PC-9 (cell line): Measurements from ENCODE around the gene VSTM2L. TPM values are rescaled to one million over a fixed set of nuclear protein-coding genes. Genes with fewer than 3 reads are reported as not detected.

ENCODE experiments used
- BruUV-seq: library from RNA; stranded (reverse); fragments of 400-500 nt; replicated peaks from 2 replicates; lab custom pipeline; 2021; lab: Mats Ljungman, UMichigan
- CTCF ChIA-PET: fragments of 300-600 bp; sonication (Branson Sonifier 250); formaldehyde crosslinking; loops from one replicate; lab custom pipeline; 2022; ENCODE audit warnings: antibody characterized with exemption; lab: Charles Lee
- POLR2A ChIA-PET: fragments of 300-600 bp; sonication (Branson Sonifier 250); formaldehyde crosslinking; loops from one replicate; lab custom pipeline; 2022; ENCODE audit warnings: antibody characterized with exemption; ENCODE audit not compliant: unreplicated experiment; lab: Charles Lee
- DNase-seq, 2 experiments: peaks; one replicate each; pipeline versions ENCODE4 v3.0.0 to v3.0.0-alpha.2; 2015 to 2022; ENCODE audit warnings: mixed read lengths in 1 of 2
- H2AFZ ChIP-seq: fragments of 200-600 bp; sonication (generic); 2 replicates; pipeline ENCODE4 v1.8.1; 2017; ENCODE audit warnings: antibody characterized with exemption
- H3F3A ChIP-seq: fragments of 200-600 bp; sonication (generic); 2 replicates; pipeline ENCODE4 v1.8.1; 2017; ENCODE audit warnings: antibody characterized with exemption, mild to moderate bottlenecking, low read depth; ENCODE audit not compliant: insufficient read depth
- H3K27ac ChIP-seq: fragments of 200-600 bp; sonication (generic); 2 replicates; pipeline ENCODE4 v1.6.1; 2016; ENCODE audit warnings: mixed run types
- H3K27me3 ChIP-seq: fragments of 200-600 bp; sonication (generic); 2 replicates; pipeline ENCODE4 v1.6.1; 2016; ENCODE audit warnings: low read depth, mixed run types; ENCODE audit not compliant: insufficient read depth
- H3K36me3 ChIP-seq: fragments of 200-600 bp; sonication (generic); 2 replicates; pipeline ENCODE4 v1.6.1; 2016; ENCODE audit warnings: low read depth, mixed run types
- H3K4me1 ChIP-seq: fragments of 200-600 bp; sonication (generic); replicated peaks from 2 replicates; pipeline ENCODE4 v1.6.1; 2016; ENCODE audit warnings: mixed run types; ENCODE audit not compliant: insufficient read depth
- H3K4me2 ChIP-seq: fragments of 200-600 bp; sonication (generic); 2 replicates; pipeline ENCODE4 v1.6.1; 2017; ENCODE audit warnings: mixed run types
- H3K4me3 ChIP-seq: fragments of 200-600 bp; sonication (generic); 2 replicates; pipeline ENCODE4 v1.6.1; 2016; ENCODE audit warnings: mixed run types
- H3K79me2 ChIP-seq: fragments of 200-600 bp; sonication (generic); 2 replicates; pipeline ENCODE4 v1.6.1; 2017; ENCODE audit warnings: low read depth, mixed run types
- H3K9me2 ChIP-seq: fragments of 200-600 bp; sonication (generic); 2 replicates; pipeline ENCODE4 v1.8.1; 2017; ENCODE audit warnings: mild to moderate bottlenecking; ENCODE audit not compliant: insufficient read depth
- H3K9me3 ChIP-seq: fragments of 200-600 bp; sonication (generic); 2 replicates; pipeline ENCODE4 v1.8.1; 2016; ENCODE audit warnings: low read depth; ENCODE audit not compliant: insufficient read depth
- H4K20me1 ChIP-seq: fragments of 200-600 bp; sonication (generic); 2 replicates; pipeline ENCODE4 v1.8.1; 2017; ENCODE audit not compliant: insufficient read depth
- EZH2 ChIP-seq: fragments of 200-600 bp; sonication (generic); IDR thresholded peaks from 2 replicates; pipeline ENCODE4 v1.8.0; 2017; ENCODE audit warnings: antibody characterized with exemption, low read depth
- intact Hi-C: fragments of 100-400 bp; cut with micrococcal nuclease; formaldehyde crosslinking; loops from one replicate; pipeline ENCODE4 v1.10.0; 2022; ENCODE audit not compliant: unreplicated experiment
- total RNA-seq: library from RNA; stranded (reverse); gene quantifications from 2 replicates; pipeline ENCODE4 v1.2.3, GENCODE V29; 2021
- TF ChIP-seq, protein P1 (sequence below): fragments of 200-600 bp; sonication (generic); conservative IDR thresholded peaks from 2 replicates; pipeline ENCODE4 v1.6.1; 2017; ENCODE audit warnings: mixed run types, antibody characterized with exemption, mild to moderate bottlenecking, moderate library complexity

The VSTM2L gene
- total RNA-seq, 1 experiment from 2014 or later: 1.4 TPM

DNA sequence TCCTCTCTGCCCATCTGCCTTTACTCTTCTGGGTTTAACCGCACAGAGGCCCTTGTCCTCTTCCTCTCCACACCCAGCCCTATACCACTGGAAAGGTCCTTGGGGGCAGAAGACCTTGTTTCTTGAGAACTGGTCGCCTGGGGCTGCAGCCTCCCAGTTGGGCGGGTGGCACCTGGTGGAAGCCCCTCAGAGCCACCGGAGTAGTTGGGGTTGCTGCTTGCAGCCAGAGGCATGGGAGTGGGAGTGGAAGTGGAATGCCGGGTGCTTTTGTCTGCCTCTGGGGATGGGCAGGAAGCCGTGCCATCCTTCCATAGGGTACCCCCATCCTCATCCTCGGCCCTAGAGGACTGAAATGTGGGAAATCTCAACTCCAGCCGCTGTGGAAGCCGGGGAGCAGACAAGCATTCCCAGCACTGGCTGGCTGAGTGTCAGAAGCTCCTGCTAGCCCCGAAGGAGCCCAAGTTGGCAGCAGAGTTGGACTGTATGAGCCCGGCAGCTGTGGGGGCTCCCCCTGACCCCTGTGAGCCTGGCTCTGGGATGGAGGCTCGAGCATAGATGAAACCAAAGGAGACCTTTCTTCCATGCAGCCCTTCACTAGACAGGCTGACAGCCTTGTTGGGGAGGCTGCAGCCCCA lies 1.2 kb downstream of the VSTM2L start:
- Histone ChIP-seq H3K27ac (no peak overlapping the region), H3K36me3 (no peaks in the 10 kb centered on the region), H3K9me3 (no peaks in the 10 kb centered on the region), H3K4me3 (no peak overlapping the region), H3K79me2 (no peaks in the 10 kb centered on the region), H2AFZ (no peak overlapping the region), H4K20me1 (no peaks in the 10 kb centered on the region; the same call in 1 of the 2 replicates), H3K4me2 (no peak overlapping the region), H3F3A (no peaks in the 10 kb centered on the region; the same call in 1 of the 2 replicates), H3K27me3 (peaks cover 43% of the 10 kb centered on the region), H3K9me2 (no peaks in the 10 kb centered on the region), H3K4me1 (peaks cover 14% of the 10 kb centered on the region; the same call in 1 of the 2 replicates)
- intact Hi-C loops: loop anchor here (5.0 to 10.0 kb wide), 4 partner anchors 131 to 339 kb away; partner anchors contain the start of genes RPRD1B, TGM2 and TTI1
- DNase-seq: no peak
- POLR2A ChIA-PET: no interaction called here
- no TSS peak for BruUV-seq
- CTCF ChIA-PET: no interaction called here
- TF ChIP-seq EZH2: no peak
- TF ChIP-seq, protein P1, sequence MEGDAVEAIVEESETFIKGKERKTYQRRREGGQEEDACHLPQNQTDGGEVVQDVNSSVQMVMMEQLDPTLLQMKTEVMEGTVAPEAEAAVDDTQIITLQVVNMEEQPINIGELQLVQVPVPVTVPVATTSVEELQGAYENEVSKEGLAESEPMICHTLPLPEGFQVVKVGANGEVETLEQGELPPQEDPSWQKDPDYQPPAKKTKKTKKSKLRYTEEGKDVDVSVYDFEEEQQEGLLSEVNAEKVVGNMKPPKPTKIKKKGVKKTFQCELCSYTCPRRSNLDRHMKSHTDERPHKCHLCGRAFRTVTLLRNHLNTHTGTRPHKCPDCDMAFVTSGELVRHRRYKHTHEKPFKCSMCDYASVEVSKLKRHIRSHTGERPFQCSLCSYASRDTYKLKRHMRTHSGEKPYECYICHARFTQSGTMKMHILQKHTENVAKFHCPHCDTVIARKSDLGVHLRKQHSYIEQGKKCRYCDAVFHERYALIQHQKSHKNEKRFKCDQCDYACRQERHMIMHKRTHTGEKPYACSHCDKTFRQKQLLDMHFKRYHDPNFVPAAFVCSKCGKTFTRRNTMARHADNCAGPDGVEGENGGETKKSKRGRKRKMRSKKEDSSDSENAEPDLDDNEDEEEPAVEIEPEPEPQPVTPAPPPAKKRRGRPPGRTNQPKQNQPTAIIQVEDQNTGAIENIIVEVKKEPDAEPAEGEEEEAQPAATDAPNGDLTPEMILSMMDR: no peak

DNA sequence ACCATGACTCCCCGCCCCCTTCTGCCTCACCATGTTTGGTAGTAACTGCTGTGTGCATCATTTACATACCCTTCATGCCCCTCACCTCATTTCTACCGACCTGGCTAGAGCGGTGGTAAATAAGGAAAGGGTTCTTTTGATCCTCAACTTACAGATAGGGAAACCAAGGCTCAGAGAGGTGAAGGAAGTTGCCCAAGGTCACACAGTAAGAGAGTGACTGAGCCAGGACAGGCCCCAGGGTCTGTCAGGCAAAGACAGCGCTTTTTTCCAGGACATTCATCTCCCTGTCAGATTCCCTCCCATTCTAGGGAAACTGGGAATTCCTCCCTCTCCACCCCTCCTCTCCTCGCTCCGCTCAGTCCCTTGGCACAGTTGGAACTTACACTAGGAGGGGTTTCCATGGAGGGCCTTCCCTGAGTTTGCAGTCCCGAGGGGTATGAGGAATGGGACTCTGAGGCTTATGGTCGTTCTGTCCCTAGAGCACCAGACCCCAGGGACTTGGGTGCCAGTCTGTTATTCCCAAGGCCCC lies 2.0 kb downstream of the VSTM2L start:
- ChIA-PET CTCF (no interaction called here), POLR2A (no interaction called here)
- TF ChIP-seq, protein P1: no peak
- no peak for TF ChIP-seq EZH2
- Histone ChIP-seq H3K4me1 (peaks cover 14% of the 10 kb centered on the region; the same call in 1 of the 2 replicates), H3F3A (no peaks in the 10 kb centered on the region), H2AFZ (no peak overlapping the region), H3K27ac (no peak overlapping the region), H3K36me3 (no peaks in the 10 kb centered on the region), H3K9me3 (no peaks in the 10 kb centered on the region), H3K4me3 (no peak overlapping the region), H4K20me1 (no peaks in the 10 kb centered on the region), H3K27me3 (peaks cover 45% of the 10 kb centered on the region), H3K79me2 (no peaks in the 10 kb centered on the region), H3K9me2 (no peaks in the 10 kb centered on the region), H3K4me2 (no peak overlapping the region)
- DNase-seq: no peak
- intact Hi-C loops: loop anchor here (5.0 to 10.0 kb wide), 4 partner anchors 130 to 340 kb away; partner anchors contain the start of genes RPRD1B, TGM2 and TTI1
- BruUV-seq: no TSS peak

DNA sequence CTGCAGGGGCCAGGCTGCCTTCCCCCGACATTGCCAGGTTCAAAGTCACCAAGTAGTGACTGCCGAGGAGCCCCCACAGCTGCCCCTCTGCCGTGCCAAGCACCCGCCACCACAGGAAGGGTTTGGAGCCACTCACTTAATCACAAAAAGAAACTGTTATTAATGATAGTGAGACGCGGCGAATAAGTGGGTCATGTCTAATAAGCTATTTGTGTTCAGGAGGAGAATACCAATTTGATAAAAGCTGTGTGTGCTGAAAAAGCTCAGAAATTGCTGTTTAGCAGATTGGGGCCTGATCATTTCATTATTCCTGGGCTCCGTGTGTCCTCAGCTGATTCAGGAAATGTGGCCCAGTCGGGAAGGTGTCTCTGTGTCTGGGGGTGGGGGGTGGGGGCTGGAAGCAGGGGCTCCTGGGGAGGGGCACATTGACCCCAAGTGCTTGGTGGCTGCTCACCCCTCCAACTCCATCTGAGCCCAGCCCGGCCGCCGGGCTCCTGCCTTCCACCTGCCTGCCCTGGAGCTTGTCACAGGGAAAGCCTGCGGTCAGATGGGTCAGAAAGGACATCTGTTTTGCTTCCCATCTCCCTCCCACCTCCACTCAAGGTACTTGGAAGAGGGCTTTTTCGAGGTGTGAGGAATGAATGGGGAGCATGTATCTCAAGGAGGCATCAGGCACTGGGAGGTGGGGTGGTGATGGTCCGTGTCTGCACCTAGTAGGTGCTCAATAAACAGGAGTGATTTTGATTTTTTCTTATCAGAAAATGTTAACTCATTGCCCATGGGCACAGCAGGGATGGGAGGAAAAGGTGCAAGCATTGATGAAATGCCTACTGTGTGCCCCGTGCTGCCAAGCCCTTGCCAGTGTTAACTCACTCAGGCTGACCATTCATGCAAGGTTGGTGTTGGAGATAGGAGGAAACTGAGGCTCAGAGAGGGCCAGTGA lies 3.0 kb downstream of the VSTM2L start:
- POLR2A ChIA-PET: no interaction called here
- no peak for TF ChIP-seq EZH2
- TF ChIP-seq, protein P1: no peak
- peaks cover 45% of the 10 kb centered on the region for H3K27me3 ChIP-seq
- no peaks in the 10 kb centered on the region for H3K9me3 ChIP-seq
- no peak for DNase-seq
- H4K20me1 ChIP-seq: no peaks in the 10 kb centered on the region
- no peaks in the 10 kb centered on the region for H3K79me2 ChIP-seq
- CTCF ChIA-PET: no interaction called here
- H3K4me1 ChIP-seq: peaks cover 14% of the 10 kb centered on the region; the same call in 1 of the 2 replicates
- H3F3A ChIP-seq: no peaks in the 10 kb centered on the region
- intact Hi-C loops: loop anchor here (2.0 to 10.0 kb wide), 4 partner anchors 27 to 341 kb away; partner anchors contain the start of genes RPRD1B, TGM2 and TTI1
- no peak overlapping the region for H2AFZ ChIP-seq
- H3K4me3 ChIP-seq: no peak overlapping the region
- no peaks in the 10 kb centered on the region for H3K9me2 ChIP-seq
- H3K36me3 ChIP-seq: no peaks in the 10 kb centered on the region
- BruUV-seq: no TSS peak
- no peak overlapping the region for H3K27ac ChIP-seq
- H3K4me2 ChIP-seq: no peak overlapping the region
